K562 (cell line): ENCODE data around the gene ARHGAP31. TPM values are rescaled to one million over a fixed set of nuclear protein-coding genes. Genes with fewer than 3 reads are reported as not detected.

Experiments used
- ATAC-seq: fragments of 200-7000 bp; cut with Tn5 transposase; 3 replicates; pipeline ENCODE4 v1.9.1; 2020; ENCODE audit warnings: moderate library complexity
- BruUV-seq: library from RNA; stranded (reverse); fragments of 400-500 nt; replicated peaks from 2 replicates; lab custom pipeline; 2021; lab: Mats Ljungman, UMichigan
- CTCF ChIA-PET: fragments of 300-600 bp; formaldehyde crosslinking; extraction: SDS; loops from one replicate; lab custom pipeline; 2021; ENCODE audit warnings: low intra/inter-chr PET ratio; lab: Yijun Ruan, JAX
- POLR2A ChIA-PET: fragments of 300-600, 350-650 bp; sonication (Branson Sonifier 250); formaldehyde crosslinking; extraction: SDS; loops from one replicate; lab custom pipeline; 2021; ENCODE audit warnings: antibody characterized with exemption, inconsistent platforms; lab: Yijun Ruan, JAX
- DNase-seq, 4 experiments: peaks; one replicate each; pipeline versions ENCODE4 v3.0.0 to v3.0.0-alpha.2; 2011 to 2018; ENCODE audit warnings: low spot score in 3 of 4, mixed read lengths in 3 of 4; ENCODE audit errors: extremely low read depth in 1 of 4
- FAIRE-seq: peaks from 2 replicates; lab custom pipeline; 2011; peaks lifted over from hg19 to GRCh38; lab: Jason Lieb, UNC
- H2AFZ ChIP-seq: 2 replicates; pipeline ENCODE4 v1.6.0; 2011; ENCODE audit warnings: low read depth, low read length, control low read depth, inconsistent platforms
- H3K27ac ChIP-seq: fragments of 200-600 bp; 3 replicates; pipeline ENCODE4 v1.8.0; 2011; ENCODE audit warnings: low read depth, mild to moderate bottlenecking, control low read depth, inconsistent platforms, low read length, moderate library complexity, mixed read lengths; ENCODE audit errors: extremely low read depth
- H3K27me3 ChIP-seq, 2 experiments: fragments of 300-600 bp in 1 of 2; 2 replicates in 1 of 2; 3 replicates in 1 of 2; pipeline versions ENCODE4 v1.6.0 to v1.8.0; 2011; ENCODE audit warnings: inconsistent platforms in 2 of 2, low read length in 2 of 2, mild to moderate bottlenecking in 1 of 2, mixed read lengths in 1 of 2, moderate library complexity in 1 of 2; ENCODE audit not compliant: control insufficient read depth in 2 of 2, insufficient read depth in 2 of 2
- H3K36me3 ChIP-seq: fragments of 300-600 bp; 3 replicates; pipeline ENCODE4 v1.8.0; 2011; ENCODE audit warnings: mild to moderate bottlenecking, low read length, inconsistent platforms; ENCODE audit not compliant: control insufficient read depth, insufficient read depth
- H3K4me1 ChIP-seq, 2 experiments: fragments of 200-600 bp in 1 of 2; replicated peaks in 1 of 2; 2 replicates in 1 of 2; 3 replicates in 1 of 2; pipeline versions ENCODE4 v1.5.1 to v1.8.0; 2011; ENCODE audit warnings: inconsistent platforms in 2 of 2, low read length in 2 of 2, mild to moderate bottlenecking in 1 of 2, mixed read lengths in 1 of 2, moderate library complexity in 1 of 2; ENCODE audit not compliant: control insufficient read depth in 2 of 2, insufficient read depth in 2 of 2
- H3K4me2 ChIP-seq: 2 replicates; pipeline ENCODE4 v1.6.1; 2011; ENCODE audit warnings: low read length, control low read depth, inconsistent platforms, mixed read lengths; ENCODE audit not compliant: insufficient read depth
- H3K4me3 ChIP-seq: fragments of 200-600 bp; sonication (generic), shearing (Covaris generic); 2 replicates; pipeline ENCODE4 v1.5.1; 2016; ENCODE audit warnings: control low read depth, inconsistent platforms
- H3K79me2 ChIP-seq: fragments of 200-600 bp; 3 replicates; pipeline ENCODE4 v1.8.0; 2011; ENCODE audit warnings: low read length, inconsistent platforms; ENCODE audit not compliant: control insufficient read depth, insufficient read depth
- H3K9ac ChIP-seq, 2 experiments: 2 replicates each; pipeline versions ENCODE4 v1.6.0 to v1.6.1; 2011; ENCODE audit warnings: low read depth in 2 of 2, low read length in 2 of 2, control low read depth in 1 of 2, inconsistent platforms in 1 of 2, mild to moderate bottlenecking in 1 of 2, mixed read lengths in 1 of 2; ENCODE audit not compliant: insufficient read depth in 1 of 2
- H3K9me1 ChIP-seq: one replicate; pipeline ENCODE4 v1.6.0; 2011; ENCODE audit warnings: inconsistent platforms, mild to moderate bottlenecking, low read length, moderate library complexity; ENCODE audit not compliant: control insufficient read depth, insufficient read depth
- H3K9me3 ChIP-seq: replicated peaks from 2 replicates; pipeline ENCODE4 v1.5.1; 2011; ENCODE audit warnings: low read depth, low read length, inconsistent platforms; ENCODE audit not compliant: control insufficient read depth, insufficient read depth
- H4K20me1 ChIP-seq: replicated peaks from 2 replicates; pipeline ENCODE4 v1.6.1; 2011; ENCODE audit warnings: low read length, inconsistent platforms, mixed read lengths; ENCODE audit not compliant: control insufficient read depth, insufficient read depth
- CHCHD3 ChIP-seq: fragments of 250-450 bp; sonication (Bioruptor Pico); IDR thresholded peaks from 2 replicates; pipeline ENCODE4 v2.1.2; 2022; ENCODE audit warnings: mild to moderate bottlenecking
- CUX1 ChIP-seq: fragments of 200-800 bp; sonication (Bioruptor generic); IDR thresholded peaks from 2 replicates; pipeline ENCODE4 v1.6.1; 2016; ENCODE audit warnings: missing genetic modification characterization, missing compliant biosample characterization
- HDGF ChIP-seq: fragments of 450-650 bp; IDR thresholded peaks from 2 replicates; pipeline ENCODE4 v1.6.1; 2016
- HLTF ChIP-seq: fragments of 450-650 bp; IDR thresholded peaks from 2 replicates; pipeline ENCODE4 v1.6.1; 2016
- KAT8 ChIP-seq: fragments of 450-650 bp; IDR thresholded peaks from 2 replicates; pipeline ENCODE4 v1.6.1; 2016; ENCODE audit warnings: low read depth, mild to moderate bottlenecking
- NCOA2 ChIP-seq, 2 experiments: fragments of 450-650 bp; IDR thresholded peaks; 2 replicates each; pipeline ENCODE4 v1.6.1; 2018; ENCODE audit warnings: mild to moderate bottlenecking in 2 of 2, moderate library complexity in 1 of 2; ENCODE audit not compliant: partially characterized antibody in 2 of 2
- NFXL1 ChIP-seq: fragments of 450-650 bp; formaldehyde crosslinking; IDR thresholded peaks from 2 replicates; pipeline ENCODE4 v1.4.0; 2021; ENCODE audit warnings: mild to moderate bottlenecking
- SIRT6 ChIP-seq: IDR thresholded peaks from one replicate; pipeline ENCODE4 v1.6.1; 2012; ENCODE audit warnings: low read depth, mild to moderate bottlenecking, control low read depth, inconsistent platforms, low read length, moderate library complexity
- ZBTB17 ChIP-seq: fragments of 450-650 bp; formaldehyde crosslinking; IDR thresholded peaks from 2 replicates; pipeline ENCODE4 v1.4.0; 2020; ENCODE audit warnings: mild to moderate bottlenecking
- ZNF445 ChIP-seq: fragments of 250-450 bp; sonication (Bioruptor Pico); IDR thresholded peaks from 2 replicates; pipeline ENCODE4 v1.4.0; 2020; ENCODE audit warnings: low read depth, mild to moderate bottlenecking, moderate library complexity
- ZNF518B ChIP-seq: fragments of 250-450 bp; sonication (Bioruptor Pico); IDR thresholded peaks from 2 replicates; pipeline ENCODE4 v1.5.0; 2021; ENCODE audit warnings: mild to moderate bottlenecking, moderate library complexity
- WGBS: fragments of 100-300 bp; shearing (Covaris generic); methylation state at CpG from one replicate; pipeline ENCODE4 v1.1.6; 2016; ENCODE audit warnings: low coverage, mixed read lengths; ENCODE audit not compliant: insufficient coverage; ENCODE audit errors: missing lambda C conversion rate; 5-methylcytosine and 5-hydroxymethylcytosine counted together
- in situ Hi-C: fragments of 300-500 bp; cut with MboI; formaldehyde crosslinking; loops from 4 replicates; pipeline ENCODE4 v1.15.0; 2018; ENCODE audit warnings: inconsistent platforms, mixed read lengths
- intact Hi-C: fragments of 100-400 bp; cut with micrococcal nuclease; formaldehyde crosslinking; loops from 2 replicates; pipeline ENCODE4 v1.14.2; 2022
- polyA plus RNA-seq, 8 experiments: library from polyadenylated mRNA; depleted of rRNA in 4 of 8; stranded (reverse) in 5 of 8; unstranded in 3 of 8; fragments of >200 nt; fragmentation: Nextera tagmentation in 2 of 8; fragmentation: Illumina TruSeq in 1 of 8; extraction: Ambion mirVana in 2 of 8; extraction: Trizol in 1 of 8; gene quantifications; 2 replicates each; pipeline versions ENCODE4 v1.2.1 to v1.2.3, GENCODE V29; 2011 to 2014; ENCODE audit warnings: inconsistent platforms in 1 of 8, missing spikeins in 1 of 8
- total RNA-seq, 7 experiments: library from RNA; depleted of rRNA in 6 of 7; stranded (reverse); fragments of >200 nt in 6 of 7; fragmentation: Illumina TruSeq in 2 of 7; extraction: Trizol in 2 of 7; gene quantifications; 2 replicates each; pipeline versions ENCODE4 v1.2.1 to v1.2.3, GENCODE V29; 2011 to 2021; ENCODE audit warnings: low replicate concordance in 1 of 7

ARHGAP31 gene
- total and polyA plus RNA-seq, 9 of the 15 experiments (the other 6 are each of a cell fraction or from before 2014, with no cell fraction given) = under 0.01 to 0.13 (median 0.06) TPM; not detected in 5

GRCh38 chr3:119333773-119334509, 39.8 kb downstream of the ARHGAP31 start:
- no TSS peak for BruUV-seq
- no peak overlapping the region for H3K4me3 ChIP-seq
- no peaks in the 10 kb centered on the region for H3K27me3 ChIP-seq
- in situ Hi-C loops (no loop called here), intact Hi-C loops (no loop called here)
- CTCF ChIA-PET = no interaction called here
- ATAC-seq (no peak), FAIRE-seq (no peak), DNase-seq (no peak)
- no peak overlapping the region for H3K4me2 ChIP-seq
- no peak overlapping the region for H3K9ac ChIP-seq
- H3K4me1 ChIP-seq = peaks cover 0 to 14% of the 10 kb centered on the region in 2 experiments; a peak in 4 of 5 replicates
- H3K36me3 ChIP-seq = no peaks in the 10 kb centered on the region
- H3K9me3 ChIP-seq = peaks cover 2% of the 10 kb centered on the region; the same call in 1 of the 2 replicates
- no peaks in the 10 kb centered on the region for H4K20me1 ChIP-seq
- no peaks in the 10 kb centered on the region for H3K79me2 ChIP-seq
- no peak overlapping the region for H2AFZ ChIP-seq
- H3K27ac ChIP-seq = no peak overlapping the region
- 31% methylated on average over 5 of the region's 6 CpGs for WGBS
- no peaks in the 10 kb centered on the region for H3K9me1 ChIP-seq
- POLR2A ChIA-PET = interaction anchor here (0.6 to 1.3 kb wide), 2 partner anchors 11 to 62 kb away, joined by 3 to 4 read pairs; no protein-coding TSS in a partner anchor
- TF ChIP-seq KAT8 = no peak
- TF ChIP-seq CUX1 = no peak
- TF ChIP-seq NCOA2 (IDR thresholded peaks at IDR 0.05; ENCODE audit: partially characterized antibody in 2 of 2) = no peak
- TF ChIP-seq ZBTB17 (CRISPR knock-in tag) = no peak
- no peak for TF ChIP-seq HLTF
- TF ChIP-seq NFXL1 = no peak
- TF ChIP-seq CHCHD3 = no peak
- TF ChIP-seq HDGF = no peak
- no peak for TF ChIP-seq ZNF518B (CRISPR knock-in tag)
- no peak for TF ChIP-seq ZNF445 (CRISPR knock-in tag)
- no peak for TF ChIP-seq SIRT6
